HUES48 (cell line): Measurements from ENCODE around the gene NEGR1.

ENCODE experiments used
- H3K27ac ChIP-seq: one replicate; pipeline ENCODE4 v1.7.0; 2013; ENCODE audit warnings: low read depth, low read length, inconsistent platforms
- H3K27me3 ChIP-seq: 2 replicates; pipeline ENCODE4 v1.6.1; 2013; ENCODE audit warnings: mild to moderate bottlenecking, low read length; ENCODE audit not compliant: control insufficient read depth, insufficient read depth
- H3K36me3 ChIP-seq: 2 replicates; pipeline ENCODE4 v1.6.1; 2013; ENCODE audit warnings: low read length; ENCODE audit not compliant: control insufficient read depth, insufficient read depth
- H3K4me1 ChIP-seq: 2 replicates; pipeline ENCODE4 v1.6.1; 2013; ENCODE audit warnings: mild to moderate bottlenecking, low read length; ENCODE audit not compliant: control insufficient read depth, insufficient read depth
- H3K4me3 ChIP-seq: 2 replicates; pipeline ENCODE4 v1.5.1; 2013; ENCODE audit warnings: mild to moderate bottlenecking, low read depth, low read length
- H3K9ac ChIP-seq: 2 replicates; pipeline ENCODE4 v1.6.1; 2013; ENCODE audit warnings: mild to moderate bottlenecking, low read depth, low read length, moderate library complexity
- H3K9me3 ChIP-seq: 2 replicates; pipeline ENCODE4 v1.6.1; 2013; ENCODE audit warnings: low read length; ENCODE audit not compliant: control insufficient read depth, insufficient read depth

NEGR1 gene

DNA sequence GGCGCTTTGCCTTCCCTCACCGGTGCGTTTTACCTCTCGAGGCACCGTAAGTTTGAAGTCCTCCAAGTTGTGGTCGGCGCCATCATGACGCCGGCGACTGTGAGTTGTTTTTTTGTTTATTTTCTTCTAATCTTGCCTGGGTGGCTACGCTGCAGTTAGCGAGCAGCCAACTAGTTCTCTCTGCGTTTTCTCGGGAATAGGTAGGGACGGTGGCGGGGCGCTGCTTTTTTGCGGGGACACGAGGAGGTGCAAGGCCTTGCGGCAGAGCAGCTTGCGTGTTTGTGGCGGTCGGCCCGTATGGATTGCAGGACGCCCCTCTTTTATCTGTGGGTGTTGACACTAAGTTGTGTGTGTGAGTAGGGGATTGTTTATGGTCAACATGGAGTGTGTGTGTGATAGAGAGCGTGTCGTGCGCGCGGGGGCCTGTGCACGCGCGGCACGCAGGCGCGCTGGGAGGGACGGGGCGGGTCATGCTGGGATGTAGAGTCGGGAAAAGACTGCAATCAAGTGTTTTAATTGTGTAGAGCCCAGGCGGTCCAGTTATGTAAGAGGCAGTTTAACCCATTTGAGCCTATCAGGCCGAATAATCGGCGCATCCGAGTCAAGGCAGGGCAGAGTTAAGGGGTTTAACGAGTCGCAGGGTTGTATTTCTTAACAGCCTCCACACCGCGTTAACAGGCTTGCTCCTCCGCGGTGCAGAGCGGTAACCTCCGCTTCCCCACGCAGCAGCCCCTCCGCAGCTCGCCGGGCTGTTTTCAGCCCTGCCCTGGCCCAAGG is 1.2 kb upstream of the NEGR1 start:
- Histone ChIP-seq H3K36me3 (no peaks in the 10 kb centered on the region), H3K4me3 (peak overlapping the region; percentile 77), H3K27me3 (peaks cover 40% of the 10 kb centered on the region), H3K4me1 (peaks cover 16% of the 10 kb centered on the region; the same call in 1 of the 2 replicates), H3K9me3 (no peaks in the 10 kb centered on the region), H3K27ac (peak overlapping the region; percentile 85), H3K9ac (peak overlapping the region; percentile 72)

- peak overlapping the region; percentile 85 for H3K27ac ChIP-seq
- peak overlapping the region; percentile 72 for H3K9ac ChIP-seq
- H3K4me3 ChIP-seq = peak overlapping the region; percentile 77
- no peaks in the 10 kb centered on the region for H3K36me3 ChIP-seq
- peaks cover 16% of the 10 kb centered on the region; the same call in 1 of the 2 replicates for H3K4me1 ChIP-seq
- H3K27me3 ChIP-seq = peaks cover 40% of the 10 kb centered on the region
- H3K9me3 ChIP-seq = no peaks in the 10 kb centered on the region
Measured at GRCh38 chr1:72283022-72283306, 625 bp upstream of the NEGR1 start.

DNA sequence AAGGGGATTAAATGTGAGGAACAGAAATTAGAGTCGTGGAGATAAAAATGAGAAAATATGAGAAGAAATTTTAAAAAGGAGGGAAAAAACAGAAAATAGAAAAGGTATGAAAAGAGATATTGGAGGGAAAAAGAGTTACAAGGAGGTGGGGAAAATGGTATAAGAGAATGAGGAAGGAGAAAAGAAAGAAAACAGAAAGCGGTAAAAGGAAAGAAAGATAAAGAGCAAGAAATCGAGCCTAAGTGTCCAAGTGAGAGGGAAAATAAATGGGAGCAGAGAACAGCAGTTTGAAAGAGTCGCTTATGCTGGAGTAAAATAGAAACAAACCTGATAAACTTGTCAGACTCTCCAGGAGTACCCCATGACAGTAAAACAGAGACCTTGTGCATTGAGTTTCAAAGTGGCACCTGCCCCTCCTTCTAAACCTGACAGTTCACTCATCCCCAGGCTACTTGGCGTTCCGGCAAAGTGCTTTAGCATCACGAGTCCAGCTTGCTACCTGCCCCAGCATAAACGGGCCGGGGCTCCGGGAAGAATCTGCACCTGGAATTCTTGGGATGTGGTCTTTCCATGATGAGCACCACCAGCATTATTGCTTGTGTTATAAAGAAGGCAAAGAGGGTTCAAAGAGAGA is 585 bp downstream of the NEGR1 start:
- Histone ChIP-seq H3K9ac (no peak overlapping the region), H3K36me3 (no peaks in the 10 kb centered on the region), H3K4me1 (peaks cover 16% of the 10 kb centered on the region; the same call in 1 of the 2 replicates), H3K27ac (no peak overlapping the region), H3K27me3 (peaks cover 40% of the 10 kb centered on the region), H3K4me3 (peak overlapping the region; percentile 77), H3K9me3 (no peaks in the 10 kb centered on the region)

GRCh38 chr1:72281144-72281543 is 1.2 kb downstream of the NEGR1 start:
- H3K27ac ChIP-seq = no peak overlapping the region
- no peaks in the 10 kb centered on the region for H3K36me3 ChIP-seq
- H3K4me1 ChIP-seq = peaks cover 16% of the 10 kb centered on the region; the same call in 1 of the 2 replicates
- no peak overlapping the region for H3K9ac ChIP-seq
- no peaks in the 10 kb centered on the region for H3K9me3 ChIP-seq
- H3K27me3 ChIP-seq = peaks cover 40% of the 10 kb centered on the region
- H3K4me3 ChIP-seq = no peak overlapping the region

DNA sequence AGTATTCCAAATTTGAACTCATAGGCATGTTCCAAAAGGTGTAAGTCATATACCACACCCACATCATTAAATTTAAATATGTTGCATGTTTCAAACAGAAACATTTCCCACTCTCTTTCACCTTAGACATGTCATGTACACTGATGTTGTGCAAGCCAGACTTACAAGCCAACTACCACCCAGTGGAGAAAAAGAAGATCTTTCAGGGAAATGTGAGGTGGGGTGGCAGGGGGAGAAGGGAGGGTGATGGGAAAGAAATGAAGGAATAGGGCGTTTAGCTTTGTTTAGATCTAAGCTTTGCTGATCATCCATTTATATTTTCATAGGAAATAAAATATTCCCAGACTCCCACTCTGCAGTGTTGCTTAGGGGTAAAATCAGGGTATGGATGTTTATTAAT is 1.6 kb downstream of the NEGR1 start:
- Histone ChIP-seq H3K9me3 (no peaks in the 10 kb centered on the region), H3K36me3 (no peaks in the 10 kb centered on the region), H3K27me3 (peaks cover 35% of the 10 kb centered on the region), H3K4me3 (no peak overlapping the region), H3K9ac (no peak overlapping the region), H3K27ac (no peak overlapping the region), H3K4me1 (peaks cover 14% of the 10 kb centered on the region; the same call in 1 of the 2 replicates)

DNA sequence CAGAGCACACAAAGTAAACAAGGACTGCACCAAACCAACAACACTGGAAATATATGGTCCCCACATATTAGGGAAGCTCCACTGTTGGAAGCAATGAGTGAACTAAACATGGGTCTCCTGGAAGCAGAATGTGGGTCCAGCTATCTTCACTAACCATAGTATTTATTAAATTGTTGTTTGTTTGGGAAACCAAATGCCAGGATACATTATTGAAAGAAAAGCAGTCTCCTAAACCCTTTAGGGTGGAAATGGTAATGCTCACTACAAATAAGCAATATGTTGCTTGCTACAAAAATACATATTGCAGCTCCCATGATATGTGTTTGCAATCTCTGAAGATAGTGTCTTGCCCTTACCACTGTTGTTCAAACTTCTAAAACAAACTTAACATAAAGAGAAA is 2.2 kb downstream of the NEGR1 start:
- H3K36me3 ChIP-seq = no peaks in the 10 kb centered on the region
- peaks cover 8% of the 10 kb centered on the region; the same call in 1 of the 2 replicates for H3K4me1 ChIP-seq
- H3K9me3 ChIP-seq = no peaks in the 10 kb centered on the region
- no peak overlapping the region for H3K27ac ChIP-seq
- H3K4me3 ChIP-seq = no peak overlapping the region
- H3K27me3 ChIP-seq = peaks cover 30% of the 10 kb centered on the region
- no peak overlapping the region for H3K9ac ChIP-seq

GRCh38 chr1:72278461-72278860 is 3.9 kb downstream of the NEGR1 start:
- peaks cover 24% of the 10 kb centered on the region for H3K27me3 ChIP-seq

DNA sequence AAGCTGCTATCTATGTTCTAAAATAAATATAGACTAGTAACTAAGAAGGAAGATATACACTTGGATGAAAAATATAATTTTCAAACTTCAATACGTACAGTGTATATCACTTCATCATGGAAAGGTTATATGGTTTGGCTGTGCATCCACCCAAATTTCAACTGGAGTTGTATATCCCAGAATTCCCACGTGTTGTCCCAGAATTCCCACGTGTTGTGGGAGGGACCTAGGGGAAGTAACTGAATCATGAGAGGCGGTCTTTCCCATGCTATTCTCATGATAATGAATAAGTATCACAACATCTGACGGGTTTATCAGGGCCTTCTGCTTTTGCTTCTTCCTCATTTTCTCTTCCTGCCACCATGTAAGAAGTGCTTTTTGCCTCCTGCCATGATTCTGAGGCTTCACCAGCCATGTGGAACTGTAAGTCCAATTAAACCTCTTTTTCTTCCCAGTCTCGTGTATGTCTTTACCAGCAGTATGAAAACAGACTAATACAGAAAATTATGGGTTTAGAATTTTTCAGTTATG is 10.7 kb downstream of the NEGR1 start:
- Histone ChIP-seq H3K27ac (no peak overlapping the region), H3K4me1 (no peaks in the 10 kb centered on the region)

More at GRCh38 chr1:72278461-72278860, 3.9 kb downstream of the NEGR1 start:
- 0 out of 2 replicates have a peak, but pooled peaks cover 4% of the 10 kb centered on the region for H3K4me1 ChIP-seq
- no peak overlapping the region for H3K4me3 ChIP-seq
- H3K36me3 ChIP-seq = no peaks in the 10 kb centered on the region
- H3K9me3 ChIP-seq = no peaks in the 10 kb centered on the region
- no peak overlapping the region for H3K27ac ChIP-seq
- H3K9ac ChIP-seq = no peak overlapping the region

DNA sequence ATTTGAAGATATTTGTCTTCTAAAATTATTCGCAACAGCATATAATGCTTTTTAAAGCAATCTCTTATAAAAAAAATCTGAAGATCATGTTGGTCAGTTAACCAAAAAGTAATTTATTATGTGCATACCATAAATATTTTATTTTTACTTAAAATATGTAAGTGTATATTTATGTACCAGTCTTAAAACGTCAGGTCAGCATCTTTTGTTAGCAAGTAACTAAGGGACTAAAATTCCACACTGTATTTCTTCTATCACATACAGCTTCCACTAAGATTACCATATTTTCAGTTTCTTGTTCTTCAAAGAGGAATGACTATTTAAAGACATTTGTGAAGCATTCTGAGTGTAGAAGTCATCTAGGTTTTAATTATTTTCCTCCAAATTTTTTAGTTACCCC is 19.6 kb downstream of the NEGR1 start:
- H3K36me3 ChIP-seq = no peaks in the 10 kb centered on the region
- H3K27ac ChIP-seq = no peak overlapping the region
- no peak overlapping the region for H3K4me3 ChIP-seq
- no peaks in the 10 kb centered on the region for H3K4me1 ChIP-seq
- no peak overlapping the region for H3K9ac ChIP-seq
- H3K27me3 ChIP-seq = no peaks in the 10 kb centered on the region
- no peaks in the 10 kb centered on the region for H3K9me3 ChIP-seq

More for the DNA sequence above, 10.7 kb downstream of the NEGR1 start:
- H3K36me3 ChIP-seq = no peaks in the 10 kb centered on the region
- no peak overlapping the region for H3K9ac ChIP-seq
- H3K4me3 ChIP-seq = no peak overlapping the region
- no peaks in the 10 kb centered on the region for H3K9me3 ChIP-seq
- no peaks in the 10 kb centered on the region for H3K27me3 ChIP-seq

GRCh38 chr1:72253132-72253531 is 29.2 kb downstream of the NEGR1 start:
- H3K36me3 ChIP-seq = no peaks in the 10 kb centered on the region
- no peak overlapping the region for H3K27ac ChIP-seq
- H3K27me3 ChIP-seq = no peaks in the 10 kb centered on the region
- H3K9me3 ChIP-seq = no peaks in the 10 kb centered on the region
- no peak overlapping the region for H3K9ac ChIP-seq
- H3K4me1 ChIP-seq = no peaks in the 10 kb centered on the region
- no peak overlapping the region for H3K4me3 ChIP-seq

DNA sequence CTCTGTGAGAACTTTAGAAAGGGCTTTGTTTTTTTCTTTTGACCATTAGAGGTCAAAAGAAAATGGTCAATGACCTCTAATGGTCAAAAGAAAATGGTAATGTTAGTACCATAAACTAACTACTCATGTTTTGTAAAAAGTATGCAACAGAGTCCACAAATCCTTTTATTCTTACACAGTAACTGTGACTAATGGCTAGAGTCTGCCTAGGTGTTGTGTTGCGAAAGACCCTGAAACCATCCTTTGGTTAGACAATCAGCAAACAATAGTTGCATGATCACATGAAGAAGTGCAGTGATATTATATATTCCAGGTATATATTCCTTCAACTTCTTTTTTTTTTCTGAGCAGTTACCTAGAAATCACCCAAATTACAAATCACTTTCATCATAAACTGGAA is 40.9 kb downstream of the NEGR1 start:
- Histone ChIP-seq H3K9ac (no peak overlapping the region), H3K4me1 (no peaks in the 10 kb centered on the region), H3K4me3 (no peak overlapping the region), H3K36me3 (no peaks in the 10 kb centered on the region), H3K27ac (no peak overlapping the region), H3K9me3 (no peaks in the 10 kb centered on the region), H3K27me3 (no peaks in the 10 kb centered on the region)
